Heart left ventricle (tissue), 16 donors: ENCODE data around the gene C9orf152. TPM values are rescaled to one million over a fixed set of nuclear protein-coding genes. Genes with fewer than 3 reads are reported as not detected.

Experiments
- ATAC-seq, 4 donors: fragments of 200-7000 bp; cut with Tn5 transposase; one replicate each; pipeline ENCODE4 v1.9.1; 2020 to 2022; ENCODE audit warnings: moderate library complexity in 4 of 4, mild to moderate bottlenecking in 3 of 4, moderate number of reproducible peaks in 1 of 4
- DNase-seq, 5 donors: peaks; one replicate each; pipeline ENCODE4 v3.0.0-alpha.2; 2020
- H3K27ac ChIP-seq, 12 donors: fragments of 200-600 bp; sonication (generic) in 4 of 12; one replicate each; pipeline versions ENCODE4 v1.5.0 to v1.8.0; 2016 to 2022; ENCODE audit warnings: mild to moderate bottlenecking in 2 of 12
- H3K27me3 ChIP-seq, 9 donors: fragments of 200-600 bp; sonication (generic) in 2 of 9; one replicate each; pipeline versions ENCODE4 v1.5.1 to v1.8.0; 2016 to 2022; ENCODE audit warnings: mild to moderate bottlenecking in 3 of 9
- H3K36me3 ChIP-seq, 9 donors: fragments of 200-600 bp; sonication (generic) in 2 of 9; one replicate each; pipeline versions ENCODE4 v1.5.0 to v1.8.0; 2018 to 2022; ENCODE audit warnings: mild to moderate bottlenecking in 2 of 9
- H3K4me1 ChIP-seq, 12 donors: fragments of 200-600 bp; sonication (generic) in 4 of 12; one replicate each; pipeline versions ENCODE4 v1.5.0 to v1.8.0; 2016 to 2022; ENCODE audit warnings: mild to moderate bottlenecking in 3 of 12
- H3K4me3 ChIP-seq, 12 donors: fragments of 200-600 bp; sonication (generic) in 4 of 12; one replicate each; pipeline versions ENCODE4 v1.5.0 to v1.8.0; 2017 to 2022; ENCODE audit warnings: mild to moderate bottlenecking in 9 of 12, moderate library complexity in 4 of 12
- H3K9me3 ChIP-seq, 12 donors: fragments of 200-600 bp; sonication (generic) in 4 of 12; one replicate each; pipeline versions ENCODE4 v1.5.0 to v1.8.0; 2016 to 2022; ENCODE audit warnings: mild to moderate bottlenecking in 1 of 12
- CTCF ChIP-seq, 12 donors: fragments of 200-600 bp; sonication (generic) in 4 of 12; IDR thresholded peaks; one replicate each; pipeline versions ENCODE4 v1.5.0 to v1.8.0; 2018 to 2022; ENCODE audit warnings: antibody characterized with exemption in 12 of 12, mild to moderate bottlenecking in 5 of 12
- POLR2A ChIP-seq, 2 donors: fragments of 450-650 bp; IDR thresholded peaks; one replicate each; pipeline ENCODE4 v1.6.1; 2017; ENCODE audit warnings: antibody characterized with exemption in 2 of 2, mild to moderate bottlenecking in 2 of 2, moderate library complexity in 2 of 2
- WGBS, 4 donors: extraction: QIAGEN DNeasy Blood & Tissue Kit in 2 of 4; methylation state at CpG; one replicate each; pipeline versions ENCODE4 v1.1.5 to v1.1.7; 2013 to 2018; 5-methylcytosine and 5-hydroxymethylcytosine counted together
- intact Hi-C, 10 donors: fragments of 100-400 bp; cut with DNase I; formaldehyde crosslinking; loops; one replicate each; pipeline versions ENCODE4 v1.11.1 to v1.14.2; 2022
- long read RNA-seq, 3 donors: library from polyadenylated mRNA; unstranded; transcript quantifications; one replicate each; pipeline ENCODE4 v2.0.0, GENCODE V29; 2020 to 2021
- polyA plus RNA-seq, 2 donors: library from polyadenylated mRNA; stranded (reverse); fragments of 200-250 nt; gene quantifications; one replicate each; pipeline ENCODE4 v1.2.3, GENCODE V29; 2013
- total RNA-seq, 9 donors: library from RNA; depleted of rRNA in 2 of 9; stranded (reverse); fragments of >200 nt in 2 of 9; fragmentation: NEBNext Ultra II Directional in 3 of 9; extraction: Animal tissue kit (Norgen Biotek cat#: 25700) in 3 of 9; gene quantifications; one replicate each; pipeline versions ENCODE4 v1.1.0 to v1.2.4, GENCODE V29; 2016 to 2023
- donor health status: ischemic (EF 13 %, LVEDD 7.1; RV severe dilation, severe dysfunction).
- donor health status: healthy with polysubstance abuse.
- donor health status: DM: no; HTN: yes; CAD: no.
- donor health status: DM: no; HTN: no; CAD: no.
- donor health status: ischemic (EF 25% LVEDD 6.9; RV normal size, moderate dysfunction).
- donor health status: ischemic (EF 25% LVEDD 5.7; RV mildly dilated, moderate dysfunction).
- donor health status: healthy.
- donor health status: DM: yes; HTN: yes; CAD: no.
- donor health status: ischemic (EF 35%, LVEDD 5.7; RV mildly dilated, moderate dysfunction).
- donor health status: nonischemic (EF 11% LVEDD 7.7; RV severe dilation, severe dysfunction).
- donor health status: DM: yes; HTN: yes; CAD: no.
- donor health status: PGD.
- donor health status: ischemic (EF 29% LVEDD 5.4; RV normal size, mild dysfunction).
- donor health status: nonischemic (EF 23%, LVEDD 6.1; RV moderate dilation, normal function).

Gene C9orf152
- total RNA-seq (not detected), polyA plus RNA-seq (not detected)
- long read RNA-seq, donor 1: 0 reads
- long read RNA-seq, donor 2, partial matches to known transcripts: 0 of 1 reads
- long read RNA-seq, donor 2, other reads (novel, unspliced or antisense): 1 of 1 reads
- long read RNA-seq, donor 3: 0 reads

- Histone ChIP-seq H3K27ac (no peak within 1 kb of the TSS), H3K4me3 (no peak within 1 kb of the TSS), H3K9me3 (peaks cover 0 to 5% (median 0%) of the 10 kb centered on the region in 12 donors), H3K4me1 (no peaks in the 10 kb centered on the region), H3K27me3 (no peaks in the 10 kb centered on the region), H3K36me3 (no peaks in the 10 kb centered on the region)
- intact Hi-C loops: no loop called here
- ATAC-seq: no peak
- DNase-seq: no peak
- TF ChIP-seq CTCF (IDR thresholded peaks at IDR 0.05): no peak
- no peak for TF ChIP-seq POLR2A (IDR thresholded peaks at IDR 0.05)
- 79 to 84% (median 82%) methylated on average over 9 of the region's 9 CpGs for WGBS, 4 donors
Measured at GRCh38 chr9:110208031-110208430, at the start of gene C9orf152. C9orf152 (minus strand) TSS chr9:110208159; CDS start chr9:110207579, 580 bp downstream.

- H3K4me1 ChIP-seq: peaks cover 0 to 52% (median 10%) of the 10 kb centered on the region in 12 donors
- intact Hi-C loops: no loop called here
- peak in 4 of 5 donors; percentile 23 to 58 (median 42) for DNase-seq
- peak overlapping the region; percentile 47 to 99 (median 86) for H3K4me3 ChIP-seq
- peak; percentile 13 to 27 (median 24) for ATAC-seq
- WGBS, 4 donors: 11 to 18% (median 15%) methylated on average over 14 of the region's 14 CpGs
- no peak for TF ChIP-seq CTCF (IDR thresholded peaks at IDR 0.05)
- TF ChIP-seq POLR2A (IDR thresholded peaks at IDR 0.05): no peak
- H3K9me3 ChIP-seq: no peaks in the 10 kb centered on the region
- H3K27ac ChIP-seq: peak overlapping the region; percentile 54 to 96 (median 88)
- no peaks in the 10 kb centered on the region for H3K36me3 ChIP-seq
- H3K27me3 ChIP-seq: no peaks in the 10 kb centered on the region
Measured at GRCh38 chr9:110257097-110257841, 49.3 kb upstream of the C9orf152 start.

- H3K4me1 ChIP-seq: peaks cover 0 to 60% (median 10%) of the 10 kb centered on the region in 12 donors
- intact Hi-C loops: no loop called here
- peak; percentile 87 to 96 (median 95) for ATAC-seq
- H3K27me3 ChIP-seq: no peaks in the 10 kb centered on the region
- no peak for TF ChIP-seq CTCF (IDR thresholded peaks at IDR 0.05)
- peak; percentile 29 to 71 for TF ChIP-seq POLR2A (IDR thresholded peaks at IDR 0.05)
- peak within 1 kb of the TSS; percentile 54 to 96 (median 88) for H3K27ac ChIP-seq
- no peaks in the 10 kb centered on the region for H3K36me3 ChIP-seq
- WGBS, 4 donors: 0 to 1% (median 0%) methylated on average over 15 to 65 of the region's 65 CpGs
- peak within 1 kb of the TSS; percentile 47 to 99 (median 86) for H3K4me3 ChIP-seq
- peak; percentile 91 to 94 (median 92) for DNase-seq
- H3K9me3 ChIP-seq: no peaks in the 10 kb centered on the region
Measured at GRCh38 chr9:110256380-110257096, 48.6 kb upstream of the C9orf152 start, which contains the start of gene TXN. TXN (minus strand) TSS chr9:110256507; CDS start chr9:110256435, 72 bp downstream.
